Measurements from ENCODE around the gene CUX1.

GRCh38 chr7:101866328-101866727 lies 48.9 kb downstream of the CUX1 start:
- TF ChIP-seq CTCF (IDR thresholded peaks at IDR 0.05) (no peak), EZH2 (IDR thresholded peaks at IDR 0.05) (no peak)

Data from neural progenitor cell (in vitro differentiated cells).